ENCODE measurements around the gene SLC6A6. TPM values are rescaled to one million over a fixed set of nuclear protein-coding genes. Genes with fewer than 3 reads are reported as not detected.

SLC6A6 gene
- total and polyA plus RNA-seq, 2 donors (not counting 1 experiment from before 2014, with no cell fraction given): 8.9 to 24.0 TPM

DNA sequence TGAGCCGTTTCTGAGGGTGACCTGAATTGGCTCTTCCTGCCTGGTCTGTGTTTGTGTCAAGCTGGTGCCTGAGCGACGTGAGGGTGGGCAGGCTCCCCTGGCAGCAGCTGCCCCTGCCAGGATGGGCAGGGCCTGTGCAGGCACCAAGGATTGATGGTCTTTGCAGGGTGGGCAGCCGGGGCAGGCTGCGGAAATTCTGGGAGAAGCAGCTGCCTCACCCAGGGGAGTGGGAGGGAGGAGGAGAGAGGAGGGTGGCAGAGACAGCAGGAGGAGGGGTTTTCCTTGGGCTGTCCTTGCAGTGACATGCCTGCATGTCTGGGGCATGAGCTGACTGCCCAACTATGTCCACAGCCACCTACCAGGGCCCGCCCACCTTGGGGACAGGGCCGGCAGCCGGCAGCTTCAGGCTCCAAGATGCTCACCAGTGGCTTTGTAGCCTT, 27.9 kb upstream of the SLC6A6 start:
- Histone ChIP-seq H3K27ac (ENCODE audit: insufficient read depth, low read length) (no peak overlapping the region), H3K79me2 (ENCODE audit: control insufficient read depth, insufficient read depth, low read length) (no peaks in the 10 kb centered on the region), H3K9me3 (ENCODE audit: control insufficient read depth, insufficient read depth, low read depth, low read length) (no peaks in the 10 kb centered on the region), H3K27me3 (ENCODE audit: control insufficient read depth, insufficient read depth, low read length) (no peaks in the 10 kb centered on the region), H3K4me1 (ENCODE audit: control insufficient read depth, extremely low read depth, insufficient read depth, low read length) (peaks cover 5% of the 10 kb centered on the region), H3K9ac (ENCODE audit: insufficient read depth, low read length) (no peak overlapping the region), H3K4me3 (replicated peaks in 1 of 4; ENCODE audit: control extremely low read depth in 1 of 4, insufficient read depth in 1 of 4, low read depth in 3 of 4, low read length in 4 of 4) (no peak overlapping the region), H3K36me3 (ENCODE audit: control insufficient read depth, insufficient read depth, low read length) (no peaks in the 10 kb centered on the region), H3K4me2 (ENCODE audit: extremely low read depth, insufficient read depth, low read length) (no peak overlapping the region), H4K20me1 (ENCODE audit: control insufficient read depth, extremely low read depth, insufficient read depth, low read length) (no peaks in the 10 kb centered on the region), H2AFZ (ENCODE audit: low read length) (no peak overlapping the region)
- DNase-seq (ENCODE audit: low read depth in 2 of 2): no peak
- TF ChIP-seq, protein P1, sequence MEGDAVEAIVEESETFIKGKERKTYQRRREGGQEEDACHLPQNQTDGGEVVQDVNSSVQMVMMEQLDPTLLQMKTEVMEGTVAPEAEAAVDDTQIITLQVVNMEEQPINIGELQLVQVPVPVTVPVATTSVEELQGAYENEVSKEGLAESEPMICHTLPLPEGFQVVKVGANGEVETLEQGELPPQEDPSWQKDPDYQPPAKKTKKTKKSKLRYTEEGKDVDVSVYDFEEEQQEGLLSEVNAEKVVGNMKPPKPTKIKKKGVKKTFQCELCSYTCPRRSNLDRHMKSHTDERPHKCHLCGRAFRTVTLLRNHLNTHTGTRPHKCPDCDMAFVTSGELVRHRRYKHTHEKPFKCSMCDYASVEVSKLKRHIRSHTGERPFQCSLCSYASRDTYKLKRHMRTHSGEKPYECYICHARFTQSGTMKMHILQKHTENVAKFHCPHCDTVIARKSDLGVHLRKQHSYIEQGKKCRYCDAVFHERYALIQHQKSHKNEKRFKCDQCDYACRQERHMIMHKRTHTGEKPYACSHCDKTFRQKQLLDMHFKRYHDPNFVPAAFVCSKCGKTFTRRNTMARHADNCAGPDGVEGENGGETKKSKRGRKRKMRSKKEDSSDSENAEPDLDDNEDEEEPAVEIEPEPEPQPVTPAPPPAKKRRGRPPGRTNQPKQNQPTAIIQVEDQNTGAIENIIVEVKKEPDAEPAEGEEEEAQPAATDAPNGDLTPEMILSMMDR (conservative IDR thresholded peaks at IDR 0.05 in 1 of 2, IDR thresholded peaks at IDR 0.05 in 1 of 2; ENCODE audit: low read depth in 1 of 2, low read length in 2 of 2): no peak
- TF ChIP-seq EZH2 (IDR thresholded peaks at IDR 0.05; ENCODE audit: low read length, missing control alignments): no peak

DNA sequence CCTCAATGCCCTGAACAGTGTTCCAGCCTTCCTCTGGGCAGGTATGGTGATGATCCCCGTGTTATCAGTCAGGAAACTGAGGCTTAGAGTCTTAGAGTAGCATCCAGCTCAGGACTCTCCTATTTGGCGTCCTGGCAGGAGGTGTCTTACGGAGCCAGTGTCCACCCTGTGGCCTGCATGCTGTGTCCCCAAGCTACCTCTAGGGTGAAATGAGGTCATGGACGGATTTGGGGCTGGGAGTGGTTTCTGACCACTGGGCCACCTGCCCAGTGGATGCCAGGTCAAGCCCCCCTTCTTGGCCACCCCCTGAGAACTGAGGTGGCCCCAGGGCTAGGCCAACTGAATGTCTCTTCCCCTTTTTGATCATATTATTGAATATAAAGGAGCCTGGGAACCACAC, 27.2 kb upstream of the SLC6A6 start:
- Histone ChIP-seq H4K20me1 (ENCODE audit: control insufficient read depth, extremely low read depth, insufficient read depth, low read length) (no peaks in the 10 kb centered on the region), H3K9me3 (ENCODE audit: control insufficient read depth, insufficient read depth, low read depth, low read length) (no peaks in the 10 kb centered on the region), H3K27me3 (ENCODE audit: control insufficient read depth, insufficient read depth, low read length) (no peaks in the 10 kb centered on the region), H3K9ac (ENCODE audit: insufficient read depth, low read length) (no peak overlapping the region), H3K36me3 (ENCODE audit: control insufficient read depth, insufficient read depth, low read length) (no peaks in the 10 kb centered on the region), H3K4me3 (replicated peaks in 1 of 4; ENCODE audit: control extremely low read depth in 1 of 4, insufficient read depth in 1 of 4, low read depth in 3 of 4, low read length in 4 of 4) (no peak overlapping the region), H3K79me2 (ENCODE audit: control insufficient read depth, insufficient read depth, low read length) (no peaks in the 10 kb centered on the region), H3K4me1 (ENCODE audit: control insufficient read depth, extremely low read depth, insufficient read depth, low read length) (peaks cover 5% of the 10 kb centered on the region), H3K4me2 (ENCODE audit: extremely low read depth, insufficient read depth, low read length) (no peak overlapping the region), H3K27ac (ENCODE audit: insufficient read depth, low read length) (no peak overlapping the region), H2AFZ (ENCODE audit: low read length) (no peak overlapping the region)
- no peak for DNase-seq (ENCODE audit: low read depth in 2 of 2)
- TF ChIP-seq EZH2 (IDR thresholded peaks at IDR 0.05; ENCODE audit: low read length, missing control alignments): no peak
- TF ChIP-seq, protein P1 (conservative IDR thresholded peaks at IDR 0.05 in 1 of 2, IDR thresholded peaks at IDR 0.05 in 1 of 2; ENCODE audit: low read depth in 1 of 2, low read length in 2 of 2): no peak

DNA sequence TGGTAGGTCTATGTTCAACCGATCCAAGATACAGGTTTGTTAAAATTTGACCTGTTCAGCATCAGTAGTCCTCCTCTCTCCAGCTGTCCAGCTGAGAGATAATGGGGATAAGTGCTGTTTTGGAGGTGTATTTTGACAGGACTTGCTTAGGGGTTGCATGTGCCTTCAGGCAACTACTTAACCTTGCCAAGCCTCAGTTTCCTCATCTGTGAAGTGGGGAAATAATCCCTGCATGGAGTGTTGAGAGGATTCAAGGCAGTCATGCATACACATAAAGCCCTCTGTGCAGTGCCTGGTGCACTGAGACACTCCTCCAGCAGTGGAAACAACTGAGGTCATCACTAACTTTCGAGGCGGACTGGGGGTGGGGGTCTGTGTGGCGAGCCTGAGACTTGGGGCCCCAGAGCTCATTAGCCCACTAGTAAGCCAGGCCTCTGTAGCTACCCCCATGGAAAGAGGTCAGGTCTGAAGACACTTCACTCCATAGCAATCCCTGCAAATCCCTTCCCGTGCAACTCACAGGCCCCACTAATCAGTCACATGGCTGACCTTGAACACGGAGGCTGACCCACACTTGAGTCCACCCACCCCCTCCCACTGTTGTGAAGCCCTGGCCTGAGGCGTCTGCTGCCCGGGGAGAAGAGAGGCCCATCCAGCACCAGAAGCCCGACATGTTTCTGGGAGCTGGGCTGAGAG, 25.9 kb upstream of the SLC6A6 start:
- Histone ChIP-seq H3K79me2 (ENCODE audit: control insufficient read depth, insufficient read depth, low read length) (no peaks in the 10 kb centered on the region), H3K4me2 (ENCODE audit: extremely low read depth, insufficient read depth, low read length) (no peak overlapping the region), H3K27me3 (ENCODE audit: control insufficient read depth, insufficient read depth, low read length) (no peaks in the 10 kb centered on the region), H3K27ac (ENCODE audit: insufficient read depth, low read length) (no peak overlapping the region), H3K36me3 (ENCODE audit: control insufficient read depth, insufficient read depth, low read length) (no peaks in the 10 kb centered on the region), H3K9me3 (ENCODE audit: control insufficient read depth, insufficient read depth, low read depth, low read length) (no peaks in the 10 kb centered on the region), H3K4me3 (replicated peaks in 1 of 4; ENCODE audit: control extremely low read depth in 1 of 4, insufficient read depth in 1 of 4, low read depth in 3 of 4, low read length in 4 of 4) (no peak overlapping the region), H3K4me1 (ENCODE audit: control insufficient read depth, extremely low read depth, insufficient read depth, low read length) (peaks cover 5% of the 10 kb centered on the region), H3K9ac (ENCODE audit: insufficient read depth, low read length) (no peak overlapping the region), H2AFZ (ENCODE audit: low read length) (no peak overlapping the region), H4K20me1 (ENCODE audit: control insufficient read depth, extremely low read depth, insufficient read depth, low read length) (no peaks in the 10 kb centered on the region)
- no peak for TF ChIP-seq EZH2 (IDR thresholded peaks at IDR 0.05; ENCODE audit: low read length, missing control alignments)
- no peak for DNase-seq (ENCODE audit: low read depth in 2 of 2)
